Measurements from ENCODE around the gene MATN4. TPM values are rescaled to one million over a fixed set of nuclear protein-coding genes. Genes with fewer than 3 reads are reported as not detected.

Gene MATN4
- total and polyA plus RNA-seq, 2 of the 13 experiments (the other 11 are each of a cell fraction or from before 2014, with no cell fraction given): not detected

DNA sequence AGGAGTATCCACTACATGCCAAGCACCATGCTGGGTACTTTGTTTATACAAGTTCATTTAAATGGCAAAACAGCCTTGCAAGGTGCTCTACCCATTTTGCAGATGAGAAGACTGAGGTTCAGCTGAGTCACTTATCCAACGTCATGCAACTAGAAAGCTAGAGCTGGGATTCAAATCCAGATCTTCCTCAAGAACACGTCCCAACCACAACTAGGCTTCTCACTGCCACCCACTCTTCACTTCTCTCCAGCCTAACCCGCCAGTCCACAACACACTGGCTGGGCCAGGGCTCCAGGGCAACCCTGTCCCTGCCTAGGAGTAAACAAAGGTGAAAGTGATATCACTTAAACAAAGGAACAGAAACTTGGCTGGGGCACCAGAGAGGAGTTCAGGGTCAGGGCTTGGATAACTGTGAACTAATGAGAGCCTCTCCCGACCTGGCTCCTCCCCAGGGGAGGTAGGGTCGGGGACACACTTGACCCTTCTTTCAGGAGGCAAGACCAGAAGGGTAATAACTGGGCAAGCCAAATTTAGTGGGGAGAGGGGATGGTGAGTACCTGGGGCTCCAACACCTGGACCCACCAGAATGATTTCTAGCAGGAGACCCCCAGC, 32.2 kb upstream of the MATN4 start (continued):
- 0 out of 2 replicates have a peak, but pooled peaks have one; percentile 52 for TF ChIP-seq ZNF749 (CRISPR knock-in tag; IDR thresholded peaks at IDR 0.05; ENCODE audit: borderline replicate concordance)
- peak; percentile 36; the same call in 1 of the 2 replicates for TF ChIP-seq EHMT2 (IDR thresholded peaks at IDR 0.05; ENCODE audit: borderline replicate concordance, low read depth, low read length)
- TF ChIP-seq HNF4A (CRISPR knock-in tag; IDR thresholded peaks at IDR 0.05): peak; percentile 83
- peak; percentile 22; the same call in 1 of the 2 replicates for TF ChIP-seq DMAP1 (CRISPR knock-in tag; IDR thresholded peaks at IDR 0.05)
- peak; percentile 35; the same call in 1 of the 2 replicates for TF ChIP-seq MYC (CRISPR knock-in tag; IDR thresholded peaks at IDR 0.05; ENCODE audit: borderline replicate concordance)
- 0 out of 2 replicates have a peak, but pooled peaks have one; percentile 15 for TF ChIP-seq ZNF143 (CRISPR knock-in tag; IDR thresholded peaks at IDR 0.05)
- TF ChIP-seq, protein P1, sequence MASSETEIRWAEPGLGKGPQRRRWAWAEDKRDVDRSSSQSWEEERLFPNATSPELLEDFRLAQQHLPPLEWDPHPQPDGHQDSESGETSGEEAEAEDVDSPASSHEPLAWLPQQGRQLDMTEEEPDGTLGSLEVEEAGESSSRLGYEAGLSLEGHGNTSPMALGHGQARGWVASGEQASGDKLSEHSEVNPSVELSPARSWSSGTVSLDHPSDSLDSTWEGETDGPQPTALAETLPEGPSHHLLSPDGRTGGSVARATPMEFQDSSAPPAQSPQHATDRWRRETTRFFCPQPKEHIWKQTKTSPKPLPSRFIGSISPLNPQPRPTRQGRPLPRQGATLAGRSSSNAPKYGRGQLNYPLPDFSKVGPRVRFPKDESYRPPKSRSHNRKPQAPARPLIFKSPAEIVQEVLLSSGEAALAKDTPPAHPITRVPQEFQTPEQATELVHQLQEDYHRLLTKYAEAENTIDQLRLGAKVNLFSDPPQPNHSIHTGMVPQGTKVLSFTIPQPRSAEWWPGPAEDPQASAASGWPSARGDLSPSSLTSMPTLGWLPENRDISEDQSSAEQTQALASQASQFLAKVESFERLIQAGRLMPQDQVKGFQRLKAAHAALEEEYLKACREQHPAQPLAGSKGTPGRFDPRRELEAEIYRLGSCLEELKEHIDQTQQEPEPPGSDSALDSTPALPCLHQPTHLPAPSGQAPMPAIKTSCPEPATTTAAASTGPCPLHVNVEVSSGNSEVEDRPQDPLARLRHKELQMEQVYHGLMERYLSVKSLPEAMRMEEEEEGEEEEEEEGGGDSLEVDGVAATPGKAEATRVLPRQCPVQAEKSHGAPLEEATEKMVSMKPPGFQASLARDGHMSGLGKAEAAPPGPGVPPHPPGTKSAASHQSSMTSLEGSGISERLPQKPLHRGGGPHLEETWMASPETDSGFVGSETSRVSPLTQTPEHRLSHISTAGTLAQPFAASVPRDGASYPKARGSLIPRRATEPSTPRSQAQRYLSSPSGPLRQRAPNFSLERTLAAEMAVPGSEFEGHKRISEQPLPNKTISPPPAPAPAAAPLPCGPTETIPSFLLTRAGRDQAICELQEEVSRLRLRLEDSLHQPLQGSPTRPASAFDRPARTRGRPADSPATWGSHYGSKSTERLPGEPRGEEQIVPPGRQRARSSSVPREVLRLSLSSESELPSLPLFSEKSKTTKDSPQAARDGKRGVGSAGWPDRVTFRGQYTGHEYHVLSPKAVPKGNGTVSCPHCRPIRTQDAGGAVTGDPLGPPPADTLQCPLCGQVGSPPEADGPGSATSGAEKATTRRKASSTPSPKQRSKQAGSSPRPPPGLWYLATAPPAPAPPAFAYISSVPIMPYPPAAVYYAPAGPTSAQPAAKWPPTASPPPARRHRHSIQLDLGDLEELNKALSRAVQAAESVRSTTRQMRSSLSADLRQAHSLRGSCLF (CRISPR knock-in tag; IDR thresholded peaks at IDR 0.05; ENCODE audit: borderline replicate concordance): no peak
- TF ChIP-seq ZNF333 (CRISPR knock-in tag; IDR thresholded peaks at IDR 0.05; ENCODE audit: borderline replicate concordance): no peak
- 0 out of 2 replicates have a peak, but pooled peaks have one; percentile 32 for TF ChIP-seq ELF3 (CRISPR knock-in tag; IDR thresholded peaks at IDR 0.05)
- peak; percentile 100 for TF ChIP-seq CHD4 (IDR thresholded peaks at IDR 0.05; ENCODE audit: borderline replicate concordance, low read length)
- TF ChIP-seq ZNF891 (CRISPR knock-in tag; IDR thresholded peaks at IDR 0.05): no peak
- TF ChIP-seq, protein P2, sequence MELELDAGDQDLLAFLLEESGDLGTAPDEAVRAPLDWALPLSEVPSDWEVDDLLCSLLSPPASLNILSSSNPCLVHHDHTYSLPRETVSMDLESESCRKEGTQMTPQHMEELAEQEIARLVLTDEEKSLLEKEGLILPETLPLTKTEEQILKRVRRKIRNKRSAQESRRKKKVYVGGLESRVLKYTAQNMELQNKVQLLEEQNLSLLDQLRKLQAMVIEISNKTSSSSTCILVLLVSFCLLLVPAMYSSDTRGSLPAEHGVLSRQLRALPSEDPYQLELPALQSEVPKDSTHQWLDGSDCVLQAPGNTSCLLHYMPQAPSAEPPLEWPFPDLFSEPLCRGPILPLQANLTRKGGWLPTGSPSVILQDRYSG (CRISPR knock-in tag; IDR thresholded peaks at IDR 0.05): no peak
- no peak for TF ChIP-seq SATB2 (CRISPR knock-in tag; IDR thresholded peaks at IDR 0.05)
- peak; percentile 67; the same call in 1 of the 2 replicates for TF ChIP-seq DPF2 (CRISPR knock-in tag; IDR thresholded peaks at IDR 0.05; ENCODE audit: borderline replicate concordance, low read depth)
- 0 out of 2 replicates have a peak, but pooled peaks have one; percentile 55 for TF ChIP-seq ZNF761 (CRISPR knock-in tag; conservative IDR thresholded peaks at IDR 0.05)
- TF ChIP-seq RXRA (CRISPR knock-in tag; IDR thresholded peaks at IDR 0.05): peak; percentile 97
- TF ChIP-seq SIX4 (CRISPR knock-in tag; IDR thresholded peaks at IDR 0.05): peak; percentile 69; the same call in 1 of the 2 replicates
- TF ChIP-seq FOXP4 (CRISPR knock-in tag; IDR thresholded peaks at IDR 0.05): peak; percentile 95
- TF ChIP-seq RXRB (CRISPR knock-in tag; IDR thresholded peaks at IDR 0.05; ENCODE audit: borderline replicate concordance): peak; percentile 92
- peak; percentile 1 for TF ChIP-seq MAFG (CRISPR knock-in tag; IDR thresholded peaks at IDR 0.05)
